Liver (tissue), 9 donors: ENCODE results near the gene COQ8A. TPM values are rescaled to one million over a fixed set of nuclear protein-coding genes. Genes with fewer than 3 reads are reported as not detected.

ENCODE experiments used
- DNase-seq: peaks from one replicate; pipeline ENCODE4 v3.0.0-alpha.2; 2017; ENCODE audit warnings: low spot score
- H3K27ac ChIP-seq, 2 donors: one replicate each; pipeline ENCODE4 v1.7.0; 2013; ENCODE audit warnings: inconsistent platforms in 2 of 2, low read length in 2 of 2, control low read depth in 1 of 2, low read depth in 1 of 2, mild to moderate bottlenecking in 1 of 2
- H3K27me3 ChIP-seq, 4 donors: one replicate each; pipeline versions ENCODE4 v1.6.1 to v1.7.0; 2013; ENCODE audit warnings: low read length in 3 of 4, inconsistent platforms in 1 of 4, mild to moderate bottlenecking in 1 of 4, moderate library complexity in 1 of 4; ENCODE audit not compliant: control insufficient read depth in 4 of 4, insufficient read depth in 4 of 4
- H3K36me3 ChIP-seq, 4 donors: one replicate each; pipeline versions ENCODE4 v1.6.1 to v1.7.0; 2013; ENCODE audit warnings: low read length in 3 of 4, mild to moderate bottlenecking in 3 of 4, low read depth in 1 of 4, moderate library complexity in 1 of 4; ENCODE audit not compliant: control insufficient read depth in 4 of 4, insufficient read depth in 3 of 4
- H3K4me1 ChIP-seq, 4 donors: one replicate each; pipeline versions ENCODE4 v1.6.1 to v1.7.0; 2013; ENCODE audit warnings: low read length in 3 of 4, mild to moderate bottlenecking in 3 of 4, moderate library complexity in 1 of 4; ENCODE audit not compliant: control insufficient read depth in 4 of 4, insufficient read depth in 4 of 4
- H3K4me3 ChIP-seq, 3 donors: one replicate each; pipeline versions ENCODE4 v1.6.1 to v1.7.0; 2013; ENCODE audit warnings: low read length in 3 of 3, control low read depth in 1 of 3, low read depth in 1 of 3, mild to moderate bottlenecking in 1 of 3
- H3K9ac ChIP-seq, 2 donors: one replicate each; pipeline ENCODE4 v1.7.0; 2013; ENCODE audit warnings: low read length in 2 of 2, mild to moderate bottlenecking in 2 of 2, moderate library complexity in 2 of 2, control low read depth in 1 of 2, low read depth in 1 of 2
- H3K9me3 ChIP-seq, 4 donors: one replicate each; pipeline versions ENCODE4 v1.6.1 to v1.7.0; 2013; ENCODE audit warnings: low read length in 3 of 4; ENCODE audit not compliant: control insufficient read depth in 4 of 4
- ATF3 ChIP-seq: IDR thresholded peaks from 2 replicates; pipeline ENCODE4 v1.6.1; 2016; ENCODE audit warnings: antibody characterized with exemption
- CTCF ChIP-seq: fragments of 150-350 bp; IDR thresholded peaks from 2 replicates; pipeline ENCODE4 v1.5.1; 2017; ENCODE audit warnings: improper control_type of control experiment, low read depth, low read length; ENCODE audit not compliant: missing input control
- EGR1 ChIP-seq, 2 donors: IDR thresholded peaks; 2 replicates each; pipeline ENCODE4 v1.6.1; 2016 to 2018; ENCODE audit warnings: antibody characterized with exemption in 2 of 2, low read depth in 2 of 2
- FOXA1 ChIP-seq: IDR thresholded peaks from 2 replicates; pipeline ENCODE4 v1.6.1; 2016; ENCODE audit warnings: antibody characterized with exemption
- FOXA2 ChIP-seq: IDR thresholded peaks from 2 replicates; pipeline ENCODE4 v1.6.1; 2016; ENCODE audit warnings: antibody characterized with exemption
- GABPA ChIP-seq, 2 donors: IDR thresholded peaks in 1 of 2; conservative IDR thresholded peaks in 1 of 2; 2 replicates each; pipeline ENCODE4 v1.6.1; 2016; ENCODE audit warnings: antibody characterized with exemption in 2 of 2, mild to moderate bottlenecking in 1 of 2, moderate library complexity in 1 of 2
- HNF4A ChIP-seq, 2 donors: conservative IDR thresholded peaks; 2 replicates each; pipeline ENCODE4 v1.6.1; 2016; ENCODE audit warnings: antibody characterized with exemption in 2 of 2, mild to moderate bottlenecking in 2 of 2
- MAX ChIP-seq: IDR thresholded peaks from 2 replicates; pipeline ENCODE4 v1.6.1; 2016; ENCODE audit warnings: antibody characterized with exemption
- NR2F2 ChIP-seq: IDR thresholded peaks from 2 replicates; pipeline ENCODE4 v1.6.1; 2016; ENCODE audit warnings: antibody characterized with exemption
- RAD21 ChIP-seq, 2 donors: IDR thresholded peaks; 2 replicates each; pipeline ENCODE4 v1.6.1; 2016; ENCODE audit warnings: antibody characterized with exemption in 2 of 2, mild to moderate bottlenecking in 2 of 2
- REST ChIP-seq: IDR thresholded peaks from 2 replicates; pipeline ENCODE4 v1.6.1; 2016; ENCODE audit warnings: antibody characterized with exemption, mild to moderate bottlenecking
- RXRA ChIP-seq, 2 donors: IDR thresholded peaks; 2 replicates each; pipeline ENCODE4 v1.6.1; 2017 to 2018; ENCODE audit warnings: antibody characterized with exemption in 2 of 2, mild to moderate bottlenecking in 1 of 2
- SP1 ChIP-seq: IDR thresholded peaks from 2 replicates; pipeline ENCODE4 v1.6.1; 2018; ENCODE audit warnings: antibody characterized with exemption, mild to moderate bottlenecking
- ZBTB33 ChIP-seq: IDR thresholded peaks from 2 replicates; pipeline ENCODE4 v1.6.1; 2016; ENCODE audit warnings: antibody characterized with exemption
- WGBS: extraction: QIAGEN DNeasy Blood & Tissue Kit; methylation state at CpG from one replicate; pipeline ENCODE4 v1.1.7; 2013; 5-methylcytosine and 5-hydroxymethylcytosine counted together
- polyA plus RNA-seq, 2 donors: library from polyadenylated mRNA; stranded (reverse) in 1 of 2; unstranded in 1 of 2; fragments of 200-250 nt in 1 of 2; fragments of >200 nt in 1 of 2; fragmentation: Nextera tagmentation in 1 of 2; extraction: Ambion mirVana in 1 of 2; gene quantifications; one replicate each; pipeline versions ENCODE4 v1.2.1 to v1.2.3, GENCODE V29; 2013 to 2015
- total RNA-seq, 2 donors: library from RNA; depleted of rRNA; stranded (reverse); fragments of >200 nt; gene quantifications; one replicate each; pipeline ENCODE4 v1.2.3, GENCODE V29; 2014
- donor health status: healthy.
- donor health status: healthy.
- donor health status: healthy.
- donor health status: healthy.
- donor health status: healthy.

Gene COQ8A
- total and polyA plus RNA-seq, 4 donors: 24.4 to 60.0 (median 54.9) TPM

- Histone ChIP-seq H3K4me1 (peaks cover 35 to 67% (median 49%) of the 10 kb centered on the region in 4 donors), H3K36me3 (peaks cover 0 to 4% (median 0%) of the 10 kb centered on the region in 4 donors), H3K27me3 (no peaks in the 10 kb centered on the region), H3K27ac (peak overlapping the region; percentile 91 to 97), H3K9ac (peak overlapping the region; percentile 1 to 14), H3K4me3 (peak overlapping the region in 1 of 3 donors; percentile 2), H3K9me3 (no peaks in the 10 kb centered on the region)
- no peak for DNase-seq
- TF ChIP-seq FOXA1: no peak
- no peak for TF ChIP-seq GABPA (IDR thresholded peaks at IDR 0.05 in 1 of 2, conservative IDR thresholded peaks at IDR 0.05 in 1 of 2)
- TF ChIP-seq SP1: no peak
- TF ChIP-seq HNF4A (conservative IDR thresholded peaks at IDR 0.05): no peak
- no peak for TF ChIP-seq CTCF
- TF ChIP-seq ZBTB33: no peak
- no peak for TF ChIP-seq RXRA (IDR thresholded peaks at IDR 0.05)
- TF ChIP-seq REST: no peak
- TF ChIP-seq NR2F2: no peak
- WGBS: 54% methylated on average over 8 of the region's 8 CpGs
These were observed 5.8 kb downstream of the COQ8A start for GRCh38 chr1:226945858-226946245.

DNA sequence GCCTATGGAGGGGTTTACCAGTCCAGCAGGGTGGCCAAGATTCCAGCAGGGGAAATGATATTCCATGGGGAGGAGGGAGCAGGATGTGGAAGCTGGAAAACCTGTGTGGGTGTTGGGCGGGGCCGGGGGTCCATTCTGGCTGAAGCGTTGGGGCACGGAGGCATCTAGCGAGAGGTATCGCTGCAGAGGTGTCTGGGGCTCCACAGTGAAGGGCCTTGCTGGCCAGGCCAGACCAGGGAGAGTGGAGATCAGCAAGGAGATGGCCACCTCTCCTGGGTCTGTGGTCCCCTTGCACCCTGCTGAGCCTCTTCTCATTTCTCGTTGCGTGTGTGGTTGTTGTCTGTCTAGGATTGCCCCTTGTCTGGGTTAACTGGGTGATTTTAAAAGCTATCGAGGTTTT is 6.2 kb downstream of the COQ8A start:
- H3K4me3 ChIP-seq: no peak overlapping the region
- peak overlapping the region; percentile 91 to 97 for H3K27ac ChIP-seq
- 87% methylated on average over 9 of the region's 9 CpGs for WGBS
- H3K4me1 ChIP-seq: peaks cover 33 to 66% (median 49%) of the 10 kb centered on the region in 4 donors
- no peak for DNase-seq
- no peaks in the 10 kb centered on the region for H3K9me3 ChIP-seq
- H3K27me3 ChIP-seq: no peaks in the 10 kb centered on the region
- H3K36me3 ChIP-seq: peaks cover 0 to 4% (median 0%) of the 10 kb centered on the region in 4 donors
- H3K9ac ChIP-seq: no peak overlapping the region
- TF ChIP-seq HNF4A (conservative IDR thresholded peaks at IDR 0.05): no peak
- no peak for TF ChIP-seq RXRA (IDR thresholded peaks at IDR 0.05)
- TF ChIP-seq GABPA (IDR thresholded peaks at IDR 0.05 in 1 of 2, conservative IDR thresholded peaks at IDR 0.05 in 1 of 2): no peak
- TF ChIP-seq FOXA2: no peak
- no peak for TF ChIP-seq EGR1 (IDR thresholded peaks at IDR 0.05; ENCODE audit: low read depth in 2 of 2)
- no peak for TF ChIP-seq RAD21 (IDR thresholded peaks at IDR 0.05)
- no peak for TF ChIP-seq ZBTB33
- no peak for TF ChIP-seq MAX
- no peak for TF ChIP-seq NR2F2
- no peak for TF ChIP-seq ATF3
- TF ChIP-seq SP1: no peak
- TF ChIP-seq CTCF: no peak
